Keratinocyte (primary cell): Measurements from ENCODE around the gene TRIM10.

Experiments
- EZH2 ChIP-seq: IDR thresholded peaks from one replicate; pipeline ENCODE4 v1.6.1; 2012; ENCODE audit warnings: inconsistent platforms, mild to moderate bottlenecking, low read length, moderate library complexity
- TF ChIP-seq, protein P1 (sequence below), 3 experiments: IDR thresholded peaks in 1 of 3; conservative IDR thresholded peaks in 1 of 3; optimal IDR thresholded peaks in 1 of 3; 2 replicates in 2 of 3; 3 replicates in 1 of 3; pipeline versions ENCODE3 to v1.5.1; 2011; ENCODE audit warnings: low read length in 3 of 3, mild to moderate bottlenecking in 3 of 3, moderate library complexity in 2 of 3, control low read depth in 1 of 3, inconsistent platforms in 1 of 3; ENCODE audit not compliant: insufficient read depth in 2 of 3; ENCODE audit errors: extremely low read depth in 1 of 3

DNA sequence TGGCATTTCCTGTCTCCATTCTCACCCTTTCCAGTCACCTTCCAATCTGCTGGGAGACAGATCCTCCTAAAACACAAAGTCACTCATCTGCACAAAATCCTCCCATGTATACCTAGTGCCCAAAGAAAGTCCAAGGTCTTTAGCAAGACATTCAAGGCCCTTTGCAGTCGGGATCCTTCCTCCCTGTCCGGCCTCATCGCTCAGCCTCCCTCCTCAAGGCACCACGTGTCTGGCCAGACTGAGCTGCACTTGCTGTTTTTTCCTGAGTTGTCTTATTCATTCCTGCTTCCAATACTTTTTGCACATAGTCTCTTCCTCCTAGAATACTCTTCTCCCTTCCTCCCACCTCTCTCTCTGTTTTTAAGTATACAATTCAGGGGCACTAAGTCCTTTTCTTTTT, 3.7 kb upstream of the TRIM10 start:
- TF ChIP-seq, protein P1, sequence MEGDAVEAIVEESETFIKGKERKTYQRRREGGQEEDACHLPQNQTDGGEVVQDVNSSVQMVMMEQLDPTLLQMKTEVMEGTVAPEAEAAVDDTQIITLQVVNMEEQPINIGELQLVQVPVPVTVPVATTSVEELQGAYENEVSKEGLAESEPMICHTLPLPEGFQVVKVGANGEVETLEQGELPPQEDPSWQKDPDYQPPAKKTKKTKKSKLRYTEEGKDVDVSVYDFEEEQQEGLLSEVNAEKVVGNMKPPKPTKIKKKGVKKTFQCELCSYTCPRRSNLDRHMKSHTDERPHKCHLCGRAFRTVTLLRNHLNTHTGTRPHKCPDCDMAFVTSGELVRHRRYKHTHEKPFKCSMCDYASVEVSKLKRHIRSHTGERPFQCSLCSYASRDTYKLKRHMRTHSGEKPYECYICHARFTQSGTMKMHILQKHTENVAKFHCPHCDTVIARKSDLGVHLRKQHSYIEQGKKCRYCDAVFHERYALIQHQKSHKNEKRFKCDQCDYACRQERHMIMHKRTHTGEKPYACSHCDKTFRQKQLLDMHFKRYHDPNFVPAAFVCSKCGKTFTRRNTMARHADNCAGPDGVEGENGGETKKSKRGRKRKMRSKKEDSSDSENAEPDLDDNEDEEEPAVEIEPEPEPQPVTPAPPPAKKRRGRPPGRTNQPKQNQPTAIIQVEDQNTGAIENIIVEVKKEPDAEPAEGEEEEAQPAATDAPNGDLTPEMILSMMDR (optimal IDR thresholded peaks at IDR 0.05 in 1 of 3, IDR thresholded peaks at IDR 0.05 in 1 of 3, conservative IDR thresholded peaks at IDR 0.05 in 1 of 3; ENCODE audit: extremely low read depth in 1 of 3, insufficient read depth in 2 of 3, low read length in 3 of 3), result no peak
- no peak for TF ChIP-seq EZH2
